T-cell (primary cell): ENCODE data around the gene AGAP3. TPM values are rescaled to one million over a fixed set of nuclear protein-coding genes. Genes with fewer than 3 reads are reported as not detected.

Source experiments
- ATAC-seq, 4 experiments: fragments of 200-7000 bp in 3 of 4; fragments of 150-1000 bp in 1 of 4; cut with Tn5 transposase; replicated peaks in 1 of 4; 1 replicate in 3 of 4; 2 replicates in 1 of 4; pipeline ENCODE4 v1.10.0; 2021; ENCODE audit warnings: moderate library complexity in 3 of 4, mild to moderate bottlenecking in 2 of 4, moderate number of reproducible peaks in 1 of 4
- CTCF ChIA-PET, 2 donors: fragments of 300-600 bp; sonication (Branson Sonifier 250); formaldehyde crosslinking; loops; one replicate each; lab custom pipeline; 2022; ENCODE audit warnings: antibody characterized with exemption in 2 of 2; lab: Charles Lee
- POLR2A ChIA-PET, 2 donors: fragments of 300-600 bp; sonication (Branson Sonifier 250); formaldehyde crosslinking; loops; one replicate each; lab custom pipeline; 2022; ENCODE audit warnings: antibody characterized with exemption in 2 of 2; lab: Charles Lee
- DNase-seq, 35 experiments: peaks; one replicate each; pipeline versions ENCODE4 v3.0.0 to v3.0.0-alpha.2; 2013 to 2023
- H3K27ac ChIP-seq: one replicate; pipeline ENCODE4 v1.5.1; 2013; ENCODE audit warnings: low read length
- H3K27me3 ChIP-seq, 2 experiments: replicated peaks in 1 of 2; 1 replicate in 1 of 2; 2 replicates in 1 of 2; pipeline versions ENCODE4 v1.6.1 to v1.7.0; 2013; ENCODE audit warnings: low read length in 1 of 2, mixed read lengths in 1 of 2; ENCODE audit not compliant: control insufficient read depth in 2 of 2, insufficient read depth in 2 of 2; ENCODE audit errors: extremely low read depth in 1 of 2
- H3K36me3 ChIP-seq, 2 donors: 1 replicate in 1 of 2; 2 replicates in 1 of 2; pipeline versions ENCODE4 v1.6.1 to v1.7.0; 2013; ENCODE audit warnings: low read length in 1 of 2; ENCODE audit not compliant: control insufficient read depth in 2 of 2, insufficient read depth in 1 of 2; ENCODE audit errors: extremely low read depth in 1 of 2
- H3K4me1 ChIP-seq, 2 experiments: 1 replicate in 1 of 2; 2 replicates in 1 of 2; pipeline versions ENCODE4 v1.6.1 to v1.7.0; 2013; ENCODE audit warnings: low read length in 2 of 2, mixed read lengths in 1 of 2; ENCODE audit not compliant: insufficient read depth in 2 of 2, control insufficient read depth in 1 of 2; ENCODE audit errors: extremely low read depth in 1 of 2
- H3K4me3 ChIP-seq, 2 donors: 1 replicate in 1 of 2; 2 replicates in 1 of 2; pipeline versions ENCODE4 v1.5.1 to v1.7.0; 2013; ENCODE audit warnings: mild to moderate bottlenecking in 2 of 2, low read length in 1 of 2, moderate library complexity in 1 of 2; ENCODE audit not compliant: control insufficient read depth in 1 of 2; ENCODE audit errors: extremely low read depth in 1 of 2
- H3K9me3 ChIP-seq: 2 replicates; pipeline ENCODE4 v1.7.0; 2013
- H3K27ac Mint-ChIP-seq, 2 donors: one replicate each; pipeline ENCODE4 v1.8.0; 2020 to 2021; ENCODE audit warnings: mild to moderate bottlenecking in 2 of 2, mixed read lengths in 2 of 2
- H3K27me3 Mint-ChIP-seq, 2 donors: one replicate each; pipeline ENCODE4 v1.8.0; 2021 to 2022; ENCODE audit warnings: mixed read lengths in 2 of 2
- H3K36me3 Mint-ChIP-seq: one replicate; pipeline ENCODE4 v1.8.0; 2021; ENCODE audit warnings: mixed read lengths
- H3K4me1 Mint-ChIP-seq, 3 donors: one replicate each; pipeline ENCODE4 v1.8.0; 2020 to 2022; ENCODE audit warnings: mixed read lengths in 3 of 3, mild to moderate bottlenecking in 1 of 3
- H3K4me3 Mint-ChIP-seq, 3 donors: one replicate each; pipeline ENCODE4 v1.8.0; 2020 to 2022; ENCODE audit warnings: mild to moderate bottlenecking in 3 of 3, mixed read lengths in 3 of 3, moderate library complexity in 3 of 3
- H3K9me3 Mint-ChIP-seq, 3 donors: one replicate each; pipeline ENCODE4 v1.8.0; 2020 to 2022; ENCODE audit warnings: mixed read lengths in 3 of 3
- WGBS: methylation state at CpG from one replicate; pipeline ENCODE4 v1.1.5; 2013; ENCODE audit warnings: missing lambda C conversion rate; ENCODE audit not compliant: insufficient coverage; 5-methylcytosine and 5-hydroxymethylcytosine counted together
- total RNA-seq, 35 experiments: library from RNA in 6 of 35; stranded (reverse) in 6 of 35; fragments of 120-200 nt in 1 of 35; gene quantifications; one replicate each; pipeline versions ENCODE4 v1.2.1 to v1.2.4 and lab custom pipeline; 2013 to 2026

AGAP3 gene
- total RNA-seq, 5 donors from 2014 or later (not counting 1 experiment from before 2014, with no cell fraction given) = 28.2 to 67.3 (median 50.9) TPM

DNA sequence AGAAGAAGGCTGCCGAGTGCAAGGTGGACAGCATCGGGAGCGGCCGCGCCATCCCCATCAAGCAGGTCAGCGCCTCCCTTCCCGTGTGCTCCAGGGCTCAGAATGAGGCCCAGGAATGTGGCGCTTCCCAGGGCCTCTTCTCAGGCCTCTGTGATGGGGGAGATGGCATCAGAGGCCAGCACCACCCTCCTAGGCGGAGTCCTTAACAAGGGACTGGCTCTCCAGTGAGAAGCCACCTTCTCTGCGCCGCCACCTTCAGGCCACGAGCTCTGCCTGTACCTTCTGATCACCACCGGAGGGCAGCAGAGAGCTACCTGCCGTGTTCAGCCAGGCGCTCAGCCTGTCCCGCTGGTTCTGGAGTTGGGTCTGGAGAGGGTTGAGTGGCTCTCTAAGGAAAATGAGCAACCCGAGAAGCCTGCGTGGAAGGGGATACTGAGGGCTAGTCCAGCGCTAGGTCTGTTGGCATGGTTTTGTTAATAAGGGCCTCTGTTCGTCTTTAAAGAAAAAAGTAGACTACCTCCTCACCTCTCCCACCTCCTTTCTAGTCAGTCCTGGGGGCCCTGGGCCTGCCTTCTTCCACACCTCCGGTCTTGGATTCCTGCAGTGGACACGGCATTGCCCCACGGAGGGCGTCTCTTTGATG, 37.7 kb downstream of the AGAP3 start:
- peak; percentile 91 to 96 (median 94) for ATAC-seq
- H3K36me3 ChIP-seq = peaks cover 0 to 12% of the 10 kb centered on the region in 2 donors
- peak; percentile 50 to 92 (median 78) for DNase-seq
- Mint-ChIP-seq H3K9me3 (no peaks in the 10 kb centered on the region), H3K36me3 (peaks cover 36% of the 10 kb centered on the region), H3K27me3 (no peaks in the 10 kb centered on the region), H3K27ac (no peak overlapping the region), H3K4me3 (no peak overlapping the region), H3K4me1 (peaks cover 6 to 16% (median 7%) of the 10 kb centered on the region in 3 donors)
- H3K4me1 ChIP-seq = peaks cover 2 to 9% of the 10 kb centered on the region in 2 experiments
- ChIA-PET CTCF (interaction anchor here (0.6 to 2.0 kb wide), 8 partner anchors 11 to 191 kb away, joined by 3 to 17 read pairs (median 4); no protein-coding TSS in a partner anchor), POLR2A (interaction anchor here in 1 of 2 donors (0.6 kb wide), 1 partner anchor 105 kb away, joined by 4 read pairs; no protein-coding TSS in a partner anchor)
- no peak overlapping the region for H3K27ac ChIP-seq
- no peak overlapping the region for H3K4me3 ChIP-seq
- no peaks in the 10 kb centered on the region for H3K9me3 ChIP-seq
- WGBS = 67% methylated on average over 15 of the region's 24 CpGs
- peaks cover 2 to 3% of the 10 kb centered on the region in 2 experiments for H3K27me3 ChIP-seq

DNA sequence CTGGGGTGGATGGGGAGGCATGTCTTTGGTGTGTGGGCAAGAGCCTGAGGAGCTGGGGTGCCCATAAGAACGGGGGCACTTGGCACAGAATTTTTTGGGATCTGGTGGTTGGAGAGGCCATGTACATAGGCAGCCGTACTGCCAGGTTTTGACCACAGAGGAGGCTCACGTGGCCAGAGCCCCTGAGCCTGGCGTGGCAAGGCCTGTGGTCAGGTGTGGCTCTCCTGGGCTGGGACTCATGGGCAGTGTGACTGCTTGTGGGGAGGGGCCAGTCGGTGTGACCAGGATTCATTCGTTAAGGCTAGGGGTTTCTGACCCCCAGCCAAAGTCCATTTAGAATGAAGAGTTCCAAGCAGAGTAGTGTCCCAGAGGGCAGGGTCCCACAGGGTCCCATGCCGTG, 38.2 kb downstream of the AGAP3 start:
- H3K36me3 Mint-ChIP-seq = peaks cover 33% of the 10 kb centered on the region
- no peak for DNase-seq
- H3K27me3 ChIP-seq = peaks cover 2 to 3% of the 10 kb centered on the region in 2 experiments
- H3K4me3 Mint-ChIP-seq = no peak overlapping the region
- H3K4me1 Mint-ChIP-seq = peaks cover 5 to 10% (median 6%) of the 10 kb centered on the region in 3 donors
- H3K4me3 ChIP-seq = no peak overlapping the region
- 91% methylated on average over 5 of the region's 7 CpGs for WGBS
- ATAC-seq = no peak
- H3K36me3 ChIP-seq = peaks cover 0 to 12% of the 10 kb centered on the region in 2 donors
- no peak overlapping the region for H3K27ac ChIP-seq
- H3K9me3 ChIP-seq = no peaks in the 10 kb centered on the region
- H3K27me3 Mint-ChIP-seq = no peaks in the 10 kb centered on the region
- H3K4me1 ChIP-seq = peaks cover 2 to 9% of the 10 kb centered on the region in 2 experiments
- H3K9me3 Mint-ChIP-seq = no peaks in the 10 kb centered on the region
- POLR2A ChIA-PET = no interaction called here
- CTCF ChIA-PET = interaction anchor here (0.6 to 2.0 kb wide), 5 partner anchors 45 to 191 kb away, joined by 3 to 17 read pairs (median 4); no protein-coding TSS in a partner anchor
- no peak overlapping the region for H3K27ac Mint-ChIP-seq

DNA sequence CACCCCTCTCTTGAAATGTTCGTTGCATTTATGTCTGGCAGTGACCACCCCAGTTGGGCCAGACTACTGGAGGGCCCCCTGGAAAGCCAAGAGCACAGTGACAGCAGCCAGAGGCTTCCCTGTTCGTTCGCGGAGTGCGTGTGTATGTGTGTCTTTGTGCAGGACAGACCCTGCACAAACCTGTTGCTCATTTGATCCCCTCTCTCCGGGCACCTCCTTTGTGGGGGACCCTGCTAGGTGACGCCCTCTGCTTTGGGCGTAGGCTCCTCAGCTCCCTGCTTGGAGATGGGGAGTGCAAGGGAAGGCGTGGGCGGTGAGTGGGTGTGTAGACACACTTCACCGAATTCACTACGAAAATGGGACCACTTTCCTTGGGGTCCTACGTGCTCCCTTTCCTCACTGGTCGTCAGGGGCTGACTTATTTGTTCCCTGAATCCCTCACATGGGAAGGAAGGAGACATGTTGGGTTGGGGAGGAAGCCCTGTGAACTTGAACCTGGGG, 38.7 kb downstream of the AGAP3 start:
- Histone ChIP-seq H3K27ac (no peak overlapping the region), H3K27me3 (peaks cover 2 to 3% of the 10 kb centered on the region in 2 experiments), H3K4me3 (no peak overlapping the region), H3K9me3 (no peaks in the 10 kb centered on the region), H3K4me1 (peaks cover 2 to 9% of the 10 kb centered on the region in 2 experiments), H3K36me3 (peaks cover 0 to 12% of the 10 kb centered on the region in 2 donors)
- Mint-ChIP-seq H3K36me3 (peaks cover 32% of the 10 kb centered on the region), H3K9me3 (no peaks in the 10 kb centered on the region), H3K4me3 (no peak overlapping the region), H3K27ac (no peak overlapping the region), H3K27me3 (no peaks in the 10 kb centered on the region), H3K4me1 (peaks cover 5 to 9% (median 6%) of the 10 kb centered on the region in 3 donors)
- 85% methylated on average over 12 of the region's 14 CpGs for WGBS
- no peak for DNase-seq
- ChIA-PET CTCF (interaction anchor here in 1 of 2 donors (2.0 kb wide), 1 partner anchor 119 kb away, joined by 17 read pairs; no protein-coding TSS in a partner anchor), POLR2A (no interaction called here)
- no peak for ATAC-seq

DNA sequence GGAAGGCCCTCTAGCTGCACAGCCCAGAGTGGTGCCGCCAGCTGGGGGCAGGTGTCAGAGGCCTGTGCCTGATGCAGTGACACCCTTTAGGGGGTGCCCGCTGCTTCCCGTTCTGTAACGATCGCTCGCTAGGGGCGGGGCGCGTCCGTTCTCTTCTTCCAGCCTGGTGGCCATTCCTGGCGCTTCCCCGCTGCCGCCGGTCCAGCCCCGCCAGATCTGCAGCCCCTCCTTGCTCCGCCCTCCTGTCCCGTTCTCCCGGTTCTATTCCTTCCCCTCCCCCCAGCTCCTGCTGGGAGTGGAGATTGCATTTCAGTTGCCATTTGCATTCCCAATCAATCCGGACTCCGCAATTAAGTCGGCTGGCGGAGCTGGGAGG, 39.2 kb downstream of the AGAP3 start:
- no peak overlapping the region for H3K4me3 Mint-ChIP-seq
- peaks cover 31% of the 10 kb centered on the region for H3K36me3 Mint-ChIP-seq
- no peak overlapping the region for H3K27ac Mint-ChIP-seq
- ATAC-seq (no peak), DNase-seq (no peak)
- no peak overlapping the region for H3K27ac ChIP-seq
- peaks cover 2 to 9% of the 10 kb centered on the region in 2 experiments for H3K4me1 ChIP-seq
- ChIA-PET CTCF (interaction anchor here in 1 of 2 donors (0.5 kb wide), 1 partner anchor 9 kb away, joined by 3 read pairs; no protein-coding TSS in a partner anchor), POLR2A (no interaction called here)
- no peaks in the 10 kb centered on the region for H3K9me3 Mint-ChIP-seq
- peaks cover 0 to 14% of the 10 kb centered on the region in 2 donors for H3K36me3 ChIP-seq
- H3K9me3 ChIP-seq = no peaks in the 10 kb centered on the region
- no peaks in the 10 kb centered on the region for H3K27me3 Mint-ChIP-seq
- no peak overlapping the region for H3K4me3 ChIP-seq
- H3K4me1 Mint-ChIP-seq = peaks cover 5 to 9% (median 6%) of the 10 kb centered on the region in 3 donors
- H3K27me3 ChIP-seq = peaks cover 2 to 3% of the 10 kb centered on the region in 2 experiments
- 93% methylated on average over 15 of the region's 22 CpGs for WGBS

- POLR2A ChIA-PET = no interaction called here
- CTCF ChIA-PET = interaction anchor here in 1 of 2 donors (0.5 kb wide), 1 partner anchor 9 kb away, joined by 3 read pairs; no protein-coding TSS in a partner anchor
- no peaks in the 10 kb centered on the region for H3K27me3 Mint-ChIP-seq
These were observed 39.7 kb downstream of the AGAP3 start for GRCh38 chr7:151125846-151126481.

DNA sequence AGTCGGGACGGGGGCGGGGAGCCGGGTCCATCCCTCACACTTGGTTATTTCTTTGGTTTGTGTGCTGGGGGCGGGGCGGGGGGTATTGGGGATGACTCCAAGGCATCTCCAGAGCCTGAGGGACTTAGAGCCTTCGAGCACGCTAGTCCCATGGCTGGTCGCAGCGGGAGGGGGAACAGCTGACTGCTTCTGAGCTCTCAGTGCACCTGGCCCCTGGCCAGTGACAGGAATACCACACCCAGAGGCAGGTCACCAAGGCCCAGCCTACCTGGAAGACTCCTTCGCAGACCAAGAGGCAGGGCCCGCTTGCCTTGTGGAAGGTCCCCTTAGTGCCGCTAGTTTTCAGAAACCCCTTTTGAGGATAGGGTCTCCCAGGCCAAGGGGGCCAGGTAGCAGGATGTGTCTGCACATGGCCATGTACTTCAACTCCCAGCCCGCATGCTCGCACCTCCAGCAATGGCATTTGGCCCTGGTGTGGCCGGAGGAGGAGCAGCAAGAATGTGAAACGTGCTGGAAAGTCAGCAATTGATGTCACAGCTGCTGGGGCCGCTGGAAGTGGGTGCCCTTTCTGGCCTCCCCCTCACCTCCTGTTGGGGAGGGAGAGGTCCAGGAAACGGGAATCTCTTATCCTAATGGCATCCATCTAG, 40.3 kb downstream of the AGAP3 start:
- Mint-ChIP-seq H3K9me3 (no peaks in the 10 kb centered on the region), H3K36me3 (peaks cover 27% of the 10 kb centered on the region), H3K4me3 (no peak overlapping the region), H3K4me1 (peaks cover 5 to 9% (median 6%) of the 10 kb centered on the region in 3 donors), H3K27me3 (no peaks in the 10 kb centered on the region), H3K27ac (no peak overlapping the region)
- no peak overlapping the region for H3K27ac ChIP-seq
- DNase-seq = no peak
- WGBS = 96% methylated on average over 11 of the region's 19 CpGs
- H3K4me3 ChIP-seq = no peak overlapping the region
- peaks cover 2 to 3% of the 10 kb centered on the region in 2 experiments for H3K27me3 ChIP-seq
- peaks cover 0 to 9% of the 10 kb centered on the region in 2 donors for H3K36me3 ChIP-seq
- no peaks in the 10 kb centered on the region for H3K9me3 ChIP-seq
- ChIA-PET POLR2A (no interaction called here), CTCF (interaction anchor here in 1 of 2 donors (0.7 kb wide), 1 partner anchor 250 kb away, joined by 3 read pairs; no protein-coding TSS in a partner anchor)
- H3K4me1 ChIP-seq = peaks cover 2 to 9% of the 10 kb centered on the region in 2 experiments
- ATAC-seq = no peak

More at GRCh38 chr7:151125846-151126481, 39.7 kb downstream of the AGAP3 start:
- Mint-ChIP-seq H3K27ac (no peak overlapping the region), H3K4me1 (peaks cover 5 to 9% (median 6%) of the 10 kb centered on the region in 3 donors), H3K36me3 (peaks cover 29% of the 10 kb centered on the region), H3K9me3 (no peaks in the 10 kb centered on the region), H3K4me3 (no peak overlapping the region)
- WGBS = 92% methylated on average over 46 of the region's 58 CpGs
- Histone ChIP-seq H3K27me3 (peaks cover 2 to 3% of the 10 kb centered on the region in 2 experiments), H3K4me3 (no peak overlapping the region), H3K36me3 (peaks cover 0 to 9% of the 10 kb centered on the region in 2 donors), H3K27ac (no peak overlapping the region), H3K9me3 (no peaks in the 10 kb centered on the region), H3K4me1 (peaks cover 2 to 9% of the 10 kb centered on the region in 2 experiments)
- DNase-seq = no peak
- ATAC-seq = no peak
